ENCODE results near the gene OR6P1. TPM values are rescaled to one million over a fixed set of nuclear protein-coding genes. Genes with fewer than 3 reads are reported as not detected.

Gene OR6P1
- total RNA-seq, 4 donors from 2014 or later: not detected

- TF ChIP-seq CTCF (IDR thresholded peaks at IDR 0.05) (no peak), POLR2A (IDR thresholded peaks at IDR 0.05) (no peak)
- Histone ChIP-seq H3K9me3 (no peaks in the 10 kb centered on the region), H3K27ac (no peak overlapping the region), H3K4me1 (no peaks in the 10 kb centered on the region), H3K4me3 (no peak overlapping the region), H3K27me3 (no peaks in the 10 kb centered on the region), H3K36me3 (no peaks in the 10 kb centered on the region)
- no peak for DNase-seq
- intact Hi-C loops (cut with DNase I; ENCODE audit: low total_unique reads): no loop called here
These were observed 1.8 kb upstream of the OR6P1 start for GRCh38 chr1:158572226-158572625.

GRCh38 chr1:158564608-158565007 is 5.8 kb downstream of the OR6P1 start:
- Histone ChIP-seq H3K9me3 (no peaks in the 10 kb centered on the region), H3K27me3 (no peaks in the 10 kb centered on the region), H3K4me1 (no peaks in the 10 kb centered on the region), H3K27ac (no peak overlapping the region), H3K4me3 (no peak overlapping the region), H3K36me3 (no peaks in the 10 kb centered on the region)
- TF ChIP-seq POLR2A (IDR thresholded peaks at IDR 0.05): no peak
- no peak for TF ChIP-seq CTCF (IDR thresholded peaks at IDR 0.05)
- DNase-seq: no peak
- intact Hi-C loops (cut with DNase I; ENCODE audit: low total_unique reads): no loop called here

GRCh38 chr1:158563853-158564252 is 6.5 kb downstream of the OR6P1 start:
- H3K9me3 ChIP-seq: no peaks in the 10 kb centered on the region
- H3K4me1 ChIP-seq: no peaks in the 10 kb centered on the region
- no peak overlapping the region for H3K27ac ChIP-seq
- H3K27me3 ChIP-seq: no peaks in the 10 kb centered on the region
- no peak for DNase-seq
- intact Hi-C loops (cut with DNase I; ENCODE audit: low total_unique reads): no loop called here
- no peaks in the 10 kb centered on the region for H3K36me3 ChIP-seq
- TF ChIP-seq POLR2A (IDR thresholded peaks at IDR 0.05) (no peak), CTCF (IDR thresholded peaks at IDR 0.05) (no peak)
- H3K4me3 ChIP-seq: no peak overlapping the region

GRCh38 chr1:158559696-158560095 is 10.7 kb downstream of the OR6P1 start:
- H3K4me3 ChIP-seq: no peak overlapping the region
- H3K4me1 ChIP-seq: no peaks in the 10 kb centered on the region
- TF ChIP-seq CTCF (IDR thresholded peaks at IDR 0.05): no peak
- no peak for TF ChIP-seq POLR2A (IDR thresholded peaks at IDR 0.05)
- H3K36me3 ChIP-seq: no peaks in the 10 kb centered on the region
- no peak for DNase-seq
- H3K27ac ChIP-seq: no peak overlapping the region
- no peaks in the 10 kb centered on the region for H3K9me3 ChIP-seq
- intact Hi-C loops (cut with DNase I; ENCODE audit: low total_unique reads): no loop called here
- H3K27me3 ChIP-seq: no peaks in the 10 kb centered on the region

GRCh38 chr1:158554352-158554751 is 16.0 kb downstream of the OR6P1 start, which contains the start of gene OR6Y1:
TSS of gene OR6Y1 (minus strand) at chr1:158554405. CDS start at chr1:158548105, 6,300 bp downstream.
- intact Hi-C loops (cut with DNase I; ENCODE audit: low total_unique reads): no loop called here
- H3K36me3 ChIP-seq: no peaks in the 10 kb centered on the region
- H3K27ac ChIP-seq: no peak within 1 kb of the TSS
- no peaks in the 10 kb centered on the region for H3K9me3 ChIP-seq
- H3K4me3 ChIP-seq: no peak within 1 kb of the TSS
- no peak for DNase-seq
- no peaks in the 10 kb centered on the region for H3K27me3 ChIP-seq
- H3K4me1 ChIP-seq: no peaks in the 10 kb centered on the region
- TF ChIP-seq CTCF (IDR thresholded peaks at IDR 0.05): no peak
- TF ChIP-seq POLR2A (IDR thresholded peaks at IDR 0.05): no peak
